PFSK-1 (cell line): Measurements from ENCODE around the gene TIGD7.

Experiments
- FOXP2 ChIP-seq: optimal IDR thresholded peaks from 2 replicates; pipeline ENCODE3; 2011; ENCODE audit warnings: borderline replicate concordance, control low read depth, inconsistent platforms; ENCODE audit not compliant: insufficient read depth; ENCODE audit errors: extremely low read length, extremely low read depth
- POLR2AphosphoS5 ChIP-seq: IDR thresholded peaks from 2 replicates; pipeline ENCODE4 v1.6.1; 2012; ENCODE audit warnings: low read depth, mild to moderate bottlenecking, control low read depth, low read length, moderate library complexity
- SIN3A ChIP-seq: IDR thresholded peaks from 2 replicates; pipeline ENCODE4 v1.6.1; 2012; ENCODE audit warnings: mild to moderate bottlenecking, low read length, moderate library complexity, borderline replicate concordance; ENCODE audit not compliant: insufficient read depth
- TAF1 ChIP-seq: IDR thresholded peaks from 2 replicates; pipeline ENCODE4 v1.6.1; 2012; ENCODE audit warnings: low read length, control low read depth, borderline replicate concordance; ENCODE audit not compliant: insufficient read depth
- TF ChIP-seq, protein P1 (sequence below), 2 experiments: IDR thresholded peaks; 2 replicates each; pipeline versions ENCODE4 v1.6.1 to v1.8.0; 2011 to 2012; ENCODE audit warnings: low read depth in 2 of 2, low read length in 2 of 2, control low read depth in 1 of 2, inconsistent platforms in 1 of 2, mild to moderate bottlenecking in 1 of 2, moderate library complexity in 1 of 2; ENCODE audit not compliant: insufficient read depth in 1 of 2

Gene TIGD7

DNA sequence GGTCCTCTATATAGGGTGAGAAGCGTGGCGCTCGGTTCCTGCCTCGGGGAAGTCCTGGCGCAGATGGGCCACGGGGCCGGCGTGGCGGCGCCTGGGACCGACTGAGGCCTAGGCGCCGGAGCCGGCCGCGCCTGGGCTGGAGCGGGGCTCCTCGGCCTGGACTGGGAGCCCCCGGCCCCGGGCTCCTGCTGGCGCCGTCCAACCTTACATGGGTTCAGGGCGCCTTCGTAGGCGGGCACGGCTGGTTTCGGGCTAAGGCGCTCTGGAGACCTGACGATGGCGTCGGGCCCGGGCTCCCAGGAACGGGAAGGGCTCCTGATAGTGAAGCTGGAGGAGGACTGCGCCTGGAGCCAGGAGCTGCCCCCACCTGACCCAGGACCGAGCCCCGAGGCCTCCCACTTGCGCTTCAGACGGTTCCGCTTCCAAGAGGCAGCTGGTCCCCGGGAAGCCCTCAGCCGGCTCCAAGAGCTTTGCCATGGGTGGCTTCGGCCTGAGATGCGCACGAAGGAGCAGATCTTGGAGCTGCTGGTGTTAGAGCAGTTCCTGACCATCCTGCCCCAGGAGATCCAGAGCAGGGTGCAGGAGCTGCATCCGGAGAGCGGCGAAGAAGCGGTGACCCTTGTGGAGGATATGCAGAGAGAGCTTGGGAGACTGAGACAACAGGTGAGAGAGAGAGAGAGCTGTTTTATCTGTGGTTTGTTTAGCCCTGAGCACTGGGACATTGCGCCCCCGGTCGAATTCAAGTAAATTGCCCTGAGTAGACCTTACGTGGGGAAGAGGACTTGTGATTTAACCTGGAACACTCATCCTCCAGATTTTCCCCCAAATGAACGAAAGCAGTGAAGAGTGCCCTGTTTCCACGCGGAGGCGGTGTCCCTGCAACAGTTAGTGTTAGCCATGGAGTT lies 21.4 kb downstream of the TIGD7 start:
- TF ChIP-seq, protein P1, sequence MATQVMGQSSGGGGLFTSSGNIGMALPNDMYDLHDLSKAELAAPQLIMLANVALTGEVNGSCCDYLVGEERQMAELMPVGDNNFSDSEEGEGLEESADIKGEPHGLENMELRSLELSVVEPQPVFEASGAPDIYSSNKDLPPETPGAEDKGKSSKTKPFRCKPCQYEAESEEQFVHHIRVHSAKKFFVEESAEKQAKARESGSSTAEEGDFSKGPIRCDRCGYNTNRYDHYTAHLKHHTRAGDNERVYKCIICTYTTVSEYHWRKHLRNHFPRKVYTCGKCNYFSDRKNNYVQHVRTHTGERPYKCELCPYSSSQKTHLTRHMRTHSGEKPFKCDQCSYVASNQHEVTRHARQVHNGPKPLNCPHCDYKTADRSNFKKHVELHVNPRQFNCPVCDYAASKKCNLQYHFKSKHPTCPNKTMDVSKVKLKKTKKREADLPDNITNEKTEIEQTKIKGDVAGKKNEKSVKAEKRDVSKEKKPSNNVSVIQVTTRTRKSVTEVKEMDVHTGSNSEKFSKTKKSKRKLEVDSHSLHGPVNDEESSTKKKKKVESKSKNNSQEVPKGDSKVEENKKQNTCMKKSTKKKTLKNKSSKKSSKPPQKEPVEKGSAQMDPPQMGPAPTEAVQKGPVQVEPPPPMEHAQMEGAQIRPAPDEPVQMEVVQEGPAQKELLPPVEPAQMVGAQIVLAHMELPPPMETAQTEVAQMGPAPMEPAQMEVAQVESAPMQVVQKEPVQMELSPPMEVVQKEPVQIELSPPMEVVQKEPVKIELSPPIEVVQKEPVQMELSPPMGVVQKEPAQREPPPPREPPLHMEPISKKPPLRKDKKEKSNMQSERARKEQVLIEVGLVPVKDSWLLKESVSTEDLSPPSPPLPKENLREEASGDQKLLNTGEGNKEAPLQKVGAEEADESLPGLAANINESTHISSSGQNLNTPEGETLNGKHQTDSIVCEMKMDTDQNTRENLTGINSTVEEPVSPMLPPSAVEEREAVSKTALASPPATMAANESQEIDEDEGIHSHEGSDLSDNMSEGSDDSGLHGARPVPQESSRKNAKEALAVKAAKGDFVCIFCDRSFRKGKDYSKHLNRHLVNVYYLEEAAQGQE (IDR thresholded peaks at IDR 0.05; ENCODE audit: insufficient read depth in 1 of 2, low read depth in 2 of 2, low read length in 2 of 2): no peak
- TF ChIP-seq POLR2AphosphoS5 (no peak), TAF1 (no peak), SIN3A (no peak), FOXP2 (no peak)

DNA sequence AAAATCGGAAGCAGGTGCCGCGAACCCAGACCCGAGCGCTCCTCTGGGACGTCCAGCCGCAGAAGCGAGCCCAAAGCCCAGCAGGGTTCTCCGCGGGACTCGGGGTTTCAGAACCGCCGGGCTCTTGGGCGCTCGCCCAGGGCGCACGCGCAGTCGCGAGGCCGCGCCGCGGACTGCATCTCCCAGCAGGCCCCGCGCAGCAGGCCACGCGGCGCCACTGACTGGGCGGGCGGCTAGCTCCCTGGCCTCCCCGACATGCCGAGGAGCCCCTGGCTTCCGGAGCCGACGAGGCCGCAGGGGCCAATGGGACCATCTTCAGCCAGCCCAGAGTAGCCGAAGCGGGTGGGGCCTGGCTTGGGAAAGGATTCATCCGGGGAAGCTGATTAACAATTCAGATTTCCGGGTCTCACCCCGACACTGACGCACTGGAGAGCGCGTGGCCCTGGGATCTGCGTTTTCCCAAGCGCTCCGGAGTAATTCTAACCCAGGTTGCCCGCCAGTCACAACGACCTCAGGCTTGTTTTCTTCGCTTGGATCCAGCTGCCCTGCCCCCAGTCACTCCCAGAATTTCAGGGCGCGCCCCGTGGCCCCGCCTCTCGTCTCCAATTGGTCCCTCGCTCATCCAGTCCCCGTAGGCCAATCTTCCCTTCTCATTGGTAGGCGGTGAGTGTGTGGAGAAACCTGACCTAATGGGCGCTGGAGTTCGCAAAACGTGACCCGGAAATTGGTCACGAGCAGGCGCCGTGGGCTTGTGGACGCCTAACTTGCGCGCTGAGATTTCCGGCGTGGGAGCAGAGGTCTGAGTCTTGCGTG lies 22.3 kb downstream of the TIGD7 start, which contains the start of gene ZNF263:
TSS of gene ZNF263 (plus strand) at position 762 of the 813 bp plus-strand sequence. CDS start 328 bp downstream, outside the sequence.
- TF ChIP-seq TAF1 (peak; percentile 68; the same call in 1 of the 2 replicates), FOXP2 (peak; percentile 73), SIN3A (0 out of 2 replicates have a peak, but pooled peaks have one; percentile 10), POLR2AphosphoS5 (peak; percentile 77)
- TF ChIP-seq, protein P1 (IDR thresholded peaks at IDR 0.05; ENCODE audit: insufficient read depth in 1 of 2, low read depth in 2 of 2, low read length in 2 of 2): no peak

DNA sequence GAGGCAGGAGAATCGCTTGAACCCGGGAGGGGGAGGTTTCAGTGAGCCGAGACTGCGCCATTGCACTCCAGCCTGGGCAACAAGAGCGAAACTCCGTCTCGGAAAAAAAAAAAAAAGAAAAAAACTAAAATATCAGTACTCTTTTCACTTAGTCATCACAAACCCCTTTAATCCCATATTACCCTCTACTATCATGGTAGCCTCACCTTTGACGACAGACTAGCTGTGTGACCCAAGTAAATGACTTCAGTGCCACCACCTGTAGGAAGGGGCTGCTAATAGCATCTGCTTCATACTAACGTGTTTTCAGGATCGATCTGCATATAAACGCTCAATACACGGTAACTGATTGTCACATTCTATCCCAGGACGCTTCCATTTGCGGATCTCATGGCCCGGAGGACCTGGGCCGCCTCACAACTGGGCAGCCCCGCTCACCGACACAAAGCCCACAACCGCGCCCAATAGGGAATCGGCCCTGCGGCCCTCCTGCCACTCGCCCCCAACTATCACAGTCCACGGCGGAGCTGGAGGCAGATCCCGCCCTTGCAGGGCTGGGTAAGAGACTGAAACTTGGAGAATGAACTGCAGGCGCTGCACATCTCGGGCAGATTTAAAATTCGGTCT lies 23.0 kb downstream of the TIGD7 start:
- TF ChIP-seq, protein P1 (IDR thresholded peaks at IDR 0.05; ENCODE audit: insufficient read depth in 1 of 2, low read depth in 2 of 2, low read length in 2 of 2): no peak
- TF ChIP-seq TAF1 (0 out of 2 replicates have a peak, but pooled peaks have one; percentile 55), SIN3A (no peak)

DNA sequence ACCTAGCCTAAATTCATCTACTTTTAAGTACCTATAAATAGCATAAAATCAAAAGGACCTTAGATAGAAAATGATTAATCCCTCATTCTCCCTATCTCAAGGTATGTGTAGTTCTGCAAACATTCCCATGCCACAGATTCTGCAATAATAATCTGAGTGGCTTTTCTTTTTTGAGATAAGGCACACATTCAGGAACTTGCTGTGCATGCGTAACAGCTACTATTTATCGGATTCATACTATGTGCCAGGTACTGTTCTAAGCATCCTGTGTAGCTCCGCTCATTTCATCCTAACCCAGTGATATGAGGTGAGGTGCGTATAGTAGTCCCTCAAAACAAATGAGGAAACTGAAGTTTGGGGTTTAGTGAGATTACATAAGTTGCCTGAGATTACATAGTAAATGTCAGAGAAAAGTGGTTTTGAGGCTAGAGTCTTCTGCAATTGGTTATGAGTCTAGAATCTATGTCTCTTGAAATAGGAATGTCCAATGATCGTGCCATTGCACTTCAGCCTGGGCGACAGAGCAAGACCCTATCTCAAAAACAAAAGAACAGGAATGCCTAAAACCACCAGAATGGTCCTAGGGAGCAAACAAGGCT lies 23.9 kb downstream of the TIGD7 start:
- TF ChIP-seq, protein P1 (IDR thresholded peaks at IDR 0.05; ENCODE audit: insufficient read depth in 1 of 2, low read depth in 2 of 2, low read length in 2 of 2): no peak
